ENCODE data around the gene TEX28.
"Not testable (repeated sequence)": the region's sequence is repeated elsewhere in the genome, so short reads cannot be mapped to it uniquely, and the experiment has no call there.

Gene TEX28, protein sequence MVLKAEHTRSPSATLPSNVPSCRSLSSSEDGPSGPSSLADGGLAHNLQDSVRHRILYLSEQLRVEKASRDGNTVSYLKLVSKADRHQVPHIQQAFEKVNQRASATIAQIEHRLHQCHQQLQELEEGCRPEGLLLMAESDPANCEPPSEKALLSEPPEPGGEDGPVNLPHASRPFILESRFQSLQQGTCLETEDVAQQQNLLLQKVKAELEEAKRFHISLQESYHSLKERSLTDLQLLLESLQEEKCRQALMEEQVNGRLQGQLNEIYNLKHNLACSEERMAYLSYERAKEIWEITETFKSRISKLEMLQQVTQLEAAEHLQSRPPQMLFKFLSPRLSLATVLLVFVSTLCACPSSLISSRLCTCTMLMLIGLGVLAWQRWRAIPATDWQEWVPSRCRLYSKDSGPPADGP

DNA sequence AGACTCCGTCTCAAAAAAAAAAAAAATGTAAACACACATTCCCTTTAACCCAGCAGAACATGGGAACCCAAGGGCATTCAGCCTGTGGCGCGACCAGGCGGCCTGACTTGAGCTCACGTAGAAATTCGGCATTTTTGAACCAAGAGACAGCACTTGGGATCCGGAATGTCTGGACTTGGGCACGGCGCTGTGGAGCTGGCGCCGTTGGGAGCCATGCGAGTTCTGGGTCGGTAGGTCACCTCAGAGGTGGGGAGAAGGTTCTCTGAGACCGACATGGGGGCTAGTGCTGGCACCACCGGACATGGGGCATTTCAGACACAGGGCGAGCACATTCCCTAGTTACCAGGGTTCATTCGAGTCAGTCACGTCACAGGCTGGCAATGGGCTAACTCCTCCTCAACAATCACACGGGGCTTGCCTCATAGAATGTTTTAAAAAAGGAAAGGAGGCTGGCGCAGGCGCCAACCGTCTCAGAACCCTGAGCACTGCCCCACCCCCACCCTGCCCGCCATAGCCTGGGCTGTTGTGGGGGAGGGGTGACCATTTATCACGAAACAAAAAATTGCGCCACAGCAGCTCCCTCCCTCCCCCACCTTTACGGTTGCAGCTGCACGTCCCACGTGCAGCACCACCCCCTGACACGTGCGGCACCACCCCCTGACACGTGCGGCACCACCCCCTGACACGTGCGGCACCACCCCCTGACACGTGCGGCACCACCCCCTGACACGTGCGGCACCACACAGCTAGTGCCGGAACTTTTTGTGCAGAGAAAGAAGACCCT is at the start of gene TEX28:
Gene TEX28 (minus strand): TSS at position 334 of the 784 bp plus-strand sequence. CDS start 3,007 bp downstream, outside the sequence.
- DNase-seq (ENCODE audit: low spot score) = no peak

DNA sequence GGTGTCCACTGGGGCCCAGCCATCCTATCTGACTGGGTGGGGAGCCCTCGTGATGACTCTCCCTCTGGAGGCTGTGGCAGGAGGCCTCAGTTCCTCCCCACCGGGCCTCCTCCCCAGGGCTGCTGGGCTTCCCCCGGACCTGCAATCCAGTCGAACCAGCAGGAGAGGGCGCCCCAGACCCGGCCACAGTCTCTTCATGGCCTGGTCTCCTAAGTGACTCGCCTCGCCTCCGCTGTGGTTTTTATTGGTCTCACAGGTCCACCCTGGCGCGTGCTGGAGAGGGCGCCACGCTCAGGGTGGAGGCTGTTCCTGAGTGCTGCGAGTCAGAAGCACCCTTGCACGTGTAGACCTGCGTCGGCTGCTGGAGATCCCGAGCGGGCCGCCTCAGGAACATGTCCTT is 48.7 kb upstream of the TEX28 start:
- not testable (repeated sequence) for DNase-seq (ENCODE audit: low spot score)

DNA sequence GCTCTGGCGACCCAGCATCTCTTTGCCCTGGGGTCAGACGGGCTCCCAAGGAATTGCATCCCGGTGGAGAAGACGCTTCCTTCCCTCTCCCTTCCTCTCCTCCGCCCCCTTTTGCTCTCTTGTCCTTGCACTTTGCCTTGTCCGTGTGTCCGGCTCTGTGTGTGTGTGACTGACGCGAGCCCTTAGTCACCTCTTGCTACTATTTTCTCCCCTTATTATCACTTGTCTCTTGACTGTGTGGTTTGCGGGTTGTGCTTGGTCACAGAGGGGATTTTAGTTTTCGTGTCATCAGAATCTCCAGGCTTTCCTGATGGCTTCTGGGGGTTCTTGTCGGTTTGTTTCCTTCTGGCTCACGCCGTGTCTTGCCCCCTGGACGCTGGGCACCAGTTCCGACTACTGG is 48.1 kb upstream of the TEX28 start:
- not testable (repeated sequence) for DNase-seq (ENCODE audit: low spot score)

DNA sequence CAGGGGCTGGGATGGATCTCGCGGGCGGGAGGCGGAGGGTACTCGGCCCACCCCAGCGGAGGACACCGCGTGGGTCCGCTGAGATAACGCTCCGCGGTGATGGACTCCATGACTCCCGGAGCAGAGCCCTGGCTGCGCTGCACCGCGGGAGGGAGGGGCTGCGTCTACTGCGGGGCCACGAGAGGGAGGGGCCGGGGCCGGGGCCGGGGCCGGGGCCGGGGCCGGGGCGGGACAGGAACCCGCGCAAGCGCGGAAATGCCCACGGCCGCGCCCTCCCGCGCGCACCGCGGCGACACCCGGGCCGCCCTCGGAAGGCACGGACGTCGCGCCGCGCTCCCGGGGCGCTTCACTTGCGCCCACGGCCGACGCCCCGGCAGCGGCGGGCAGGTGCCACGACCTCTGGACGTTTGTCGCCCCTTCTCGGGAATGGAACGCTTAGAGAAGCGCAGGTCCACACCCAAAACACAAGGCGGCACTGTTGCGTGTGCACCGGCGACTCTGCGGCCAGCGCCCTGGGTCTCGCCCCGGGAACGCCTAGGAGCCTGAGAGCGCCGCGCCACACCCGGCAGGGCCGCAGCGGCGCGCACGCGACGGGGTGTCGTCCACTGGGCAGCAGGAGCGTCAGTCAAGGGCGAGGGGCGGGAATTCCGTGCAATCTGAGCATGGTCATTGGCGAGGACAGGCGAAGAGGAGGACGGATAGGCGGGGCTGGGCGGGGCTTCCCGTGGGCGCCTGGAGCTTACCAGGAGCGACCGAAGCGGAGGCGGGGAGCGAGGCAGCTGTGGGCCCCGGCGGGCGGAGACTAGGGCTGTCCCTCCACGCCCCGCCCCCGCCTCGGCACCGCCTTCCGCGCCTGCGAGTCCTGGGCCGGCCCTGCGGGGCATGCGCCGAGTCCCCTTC is 46.7 kb upstream of the TEX28 start:
- not testable (repeated sequence) for DNase-seq (ENCODE audit: low spot score)

DNA sequence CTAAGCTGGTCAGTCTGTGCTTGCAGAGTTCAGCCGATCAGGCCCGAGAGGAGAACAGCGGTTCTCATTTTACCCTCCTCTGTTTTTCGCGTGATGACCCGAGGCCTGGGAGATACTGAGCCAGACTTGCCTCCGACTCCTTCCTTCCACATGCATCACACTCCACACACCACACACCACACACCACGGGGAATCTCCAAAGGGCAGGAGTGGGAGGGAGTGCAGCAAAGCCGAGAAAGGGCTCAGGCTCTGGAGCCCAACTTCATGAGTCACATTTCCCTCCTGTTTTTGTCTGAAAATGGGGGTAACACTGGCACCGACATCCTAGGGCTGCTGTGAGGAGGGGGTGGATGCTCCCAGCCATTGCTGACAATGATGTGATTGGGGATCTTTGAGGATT is 39.6 kb upstream of the TEX28 start:
- DNase-seq (ENCODE audit: low spot score) = no peak

DNA sequence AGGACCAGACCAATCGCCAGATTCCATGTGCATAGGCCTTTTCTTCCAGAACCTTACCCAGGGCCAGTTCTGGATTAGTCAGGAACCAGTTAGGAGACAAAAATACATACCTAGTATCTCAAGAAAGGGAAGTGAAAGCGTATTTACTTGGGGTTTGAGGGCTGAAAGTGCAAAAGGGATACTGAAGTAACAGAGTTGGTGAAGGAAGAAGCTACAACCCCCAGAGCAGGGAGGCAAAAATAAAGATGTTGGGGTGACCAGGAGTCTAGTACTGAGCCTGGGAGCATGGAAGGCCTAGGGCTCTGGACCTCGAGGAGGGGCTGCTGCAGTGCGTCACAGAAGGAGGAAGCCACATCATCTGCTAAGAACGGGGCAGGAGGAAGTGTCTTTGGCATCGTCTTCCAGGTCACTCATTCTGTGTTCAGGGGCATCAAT is 38.9 kb upstream of the TEX28 start:
- peak; percentile 26 for DNase-seq (ENCODE audit: low spot score)

DNA sequence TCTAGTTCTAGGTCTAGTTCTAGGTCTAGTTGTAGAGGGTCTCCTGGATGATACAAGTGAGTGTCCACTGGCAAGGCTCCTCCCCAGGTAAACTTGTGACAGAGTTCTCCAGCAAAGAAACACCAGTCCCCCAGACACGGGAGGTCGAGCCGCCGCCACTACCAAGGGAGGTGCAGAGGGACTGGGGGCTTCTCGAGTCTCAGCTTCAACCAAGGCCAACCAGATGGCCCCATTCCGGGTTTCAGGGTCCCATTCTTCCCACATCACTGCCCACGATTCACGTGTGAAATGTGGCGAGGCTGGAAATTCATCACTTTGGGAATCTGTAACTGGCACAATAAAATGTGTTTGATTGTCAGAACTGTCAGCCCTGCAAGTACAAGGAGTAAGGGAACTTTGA is 38.2 kb upstream of the TEX28 start:
- DNase-seq (ENCODE audit: low spot score) = no peak

DNA sequence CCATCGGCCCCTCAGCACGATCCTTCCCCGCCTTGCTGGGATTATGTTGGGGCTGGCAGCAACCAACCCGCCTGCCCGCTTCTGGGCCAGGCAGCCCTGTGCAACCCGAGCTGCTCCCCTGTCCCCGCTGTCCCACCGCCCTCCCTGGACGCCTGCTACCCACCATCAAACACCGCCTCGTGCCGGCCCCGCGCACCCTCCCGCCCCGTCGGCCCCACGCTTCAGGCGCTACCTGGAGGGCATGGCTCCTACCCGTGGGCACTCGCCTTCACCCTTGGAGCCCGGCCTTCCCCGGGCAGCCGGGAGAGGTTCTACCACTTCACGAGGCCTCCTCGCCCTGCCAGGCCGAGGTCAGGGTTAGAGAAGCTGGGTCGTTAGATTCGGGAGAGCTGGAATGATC is 37.6 kb upstream of the TEX28 start:
- DNase-seq (ENCODE audit: low spot score) = no peak

DNA sequence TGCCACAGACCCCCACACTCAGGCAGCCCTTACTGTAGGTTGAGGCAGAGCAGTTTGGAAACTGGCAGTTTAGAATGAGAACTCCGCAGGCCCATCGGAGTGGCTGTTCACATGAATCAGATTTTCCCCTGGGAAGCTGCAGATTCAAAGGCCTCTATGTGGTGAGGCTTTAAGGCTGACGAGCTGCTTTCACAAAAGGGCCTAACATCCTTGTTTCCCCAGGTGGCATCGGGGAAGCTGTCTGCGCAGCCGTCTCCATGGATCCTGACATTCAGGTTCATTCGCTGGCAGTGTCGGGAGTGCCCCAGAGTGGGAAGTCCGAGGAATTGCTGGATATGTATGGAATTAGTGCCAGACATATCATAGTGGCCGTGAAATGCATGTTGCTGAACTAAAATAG is 34.4 kb upstream of the TEX28 start:
- DNase-seq (ENCODE audit: low spot score) = no peak

DNA sequence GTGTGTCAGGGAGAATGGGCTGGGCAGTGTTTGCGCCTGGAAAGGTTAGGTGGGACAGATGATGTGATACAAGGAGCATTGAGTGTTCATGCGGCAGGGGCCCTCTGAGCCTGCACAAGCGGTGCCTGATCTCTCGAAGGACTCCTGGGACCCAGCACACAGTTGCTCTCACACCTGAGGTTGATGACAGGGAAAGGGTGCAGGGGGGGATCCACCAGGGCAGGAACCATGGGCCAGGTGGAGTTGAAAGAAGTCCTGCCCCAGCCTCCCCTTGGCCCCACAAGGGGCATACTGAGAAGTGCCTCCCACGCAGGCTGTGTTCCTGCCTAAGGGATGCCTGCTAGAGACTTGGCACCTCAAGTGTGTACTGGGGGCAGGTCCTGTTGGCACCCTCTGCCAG is 33.7 kb upstream of the TEX28 start:
- DNase-seq (ENCODE audit: low spot score) = no peak

DNA sequence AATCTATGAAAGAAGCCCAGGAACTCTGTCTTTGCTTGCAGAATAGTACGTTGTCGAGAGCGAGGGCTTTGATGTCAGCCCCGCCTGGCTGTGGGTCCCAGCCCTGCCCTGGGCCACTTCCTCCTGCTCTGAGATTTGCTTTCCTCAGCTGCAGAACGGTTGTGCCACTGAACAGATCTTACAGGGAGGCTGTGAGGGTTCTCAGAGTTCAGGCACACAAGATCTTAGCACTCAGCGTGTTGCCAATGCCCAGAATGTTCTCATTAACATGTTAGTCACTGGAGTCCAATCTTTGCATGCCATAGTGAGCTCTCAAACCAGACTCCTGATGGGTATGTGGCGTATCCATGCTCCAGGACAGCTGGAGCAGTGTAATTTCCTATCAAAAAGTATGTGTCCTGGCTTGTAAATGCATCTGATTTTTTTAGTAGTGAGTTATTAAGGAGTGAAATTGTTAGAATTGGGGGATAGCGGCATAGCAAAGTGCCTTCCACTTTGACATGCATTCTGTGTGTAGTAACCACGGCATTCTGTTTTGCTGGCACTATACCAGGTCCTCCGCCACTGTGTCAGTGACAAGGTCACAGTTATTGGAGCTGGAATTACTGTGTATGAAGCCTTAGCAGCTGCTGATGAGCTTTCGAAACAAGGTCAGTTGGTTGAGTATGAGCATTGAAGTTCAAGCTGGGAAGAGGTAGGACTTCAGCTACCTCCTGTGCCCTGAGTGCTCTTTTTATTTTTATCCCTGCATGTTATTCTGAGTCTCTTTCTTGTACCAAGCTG is 32.3 kb upstream of the TEX28 start:
- DNase-seq (ENCODE audit: low spot score) = no peak

DNA sequence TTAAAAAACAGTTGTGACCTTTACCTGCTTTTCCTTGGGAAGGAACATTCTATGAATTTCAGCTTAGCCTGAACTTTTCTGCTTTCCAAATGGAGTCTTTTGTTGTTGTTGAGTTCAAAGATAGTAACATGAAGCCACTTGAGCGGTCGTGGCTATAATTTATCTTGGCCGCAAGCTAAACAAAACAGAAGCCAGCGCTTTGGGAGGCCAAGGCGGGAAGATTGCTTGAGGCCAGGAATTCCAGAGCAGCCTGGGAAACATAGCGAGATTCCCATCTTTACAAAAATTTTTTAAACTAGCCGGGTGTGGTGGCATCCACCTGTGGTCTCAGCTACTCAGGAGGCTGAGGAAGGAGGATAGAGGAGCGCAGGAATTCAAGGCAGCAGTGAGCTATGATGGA is 30.6 kb upstream of the TEX28 start:
- DNase-seq (ENCODE audit: low spot score) = no peak

DNA sequence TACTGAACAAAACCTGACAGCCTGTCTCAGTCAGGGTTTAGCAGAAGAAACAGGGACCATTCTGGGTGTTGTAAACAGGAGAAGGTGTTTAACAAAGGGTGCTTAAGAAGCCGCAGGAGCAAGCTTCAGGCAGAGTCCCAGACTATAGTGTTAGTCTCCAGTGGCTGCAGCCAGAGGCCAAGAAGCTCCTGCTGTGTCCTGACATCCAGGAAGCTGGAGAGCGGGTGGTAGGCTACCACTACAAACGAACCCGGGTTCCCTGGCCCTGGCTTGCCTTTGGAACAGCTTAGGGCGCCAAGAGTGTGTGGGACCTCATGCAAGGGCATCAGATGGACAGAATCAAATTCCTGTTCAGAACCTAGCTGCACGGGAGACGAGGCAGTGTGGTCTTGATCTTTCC is 28.6 kb upstream of the TEX28 start:
- DNase-seq (ENCODE audit: low spot score) = no peak

DNA sequence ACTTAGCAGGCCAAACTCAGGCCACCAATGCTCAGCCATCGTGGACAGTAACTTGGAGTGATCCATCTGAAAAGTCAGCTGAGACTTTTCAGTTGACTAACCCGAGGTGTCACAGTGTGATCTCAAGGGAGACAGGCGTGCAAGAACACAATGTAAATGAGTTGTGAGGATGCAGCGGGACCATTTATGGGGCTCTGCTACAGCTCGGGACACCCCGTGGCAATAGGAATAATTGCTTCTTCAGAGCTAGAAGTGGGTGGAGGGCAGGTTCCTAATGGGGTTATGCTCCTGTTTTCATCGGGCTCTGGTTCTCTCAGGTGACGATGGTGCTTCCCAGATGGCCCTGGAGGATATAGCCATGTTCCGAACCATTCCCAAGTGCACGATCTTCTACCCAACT is 28.0 kb upstream of the TEX28 start:
- DNase-seq (ENCODE audit: low spot score) = no peak

DNA sequence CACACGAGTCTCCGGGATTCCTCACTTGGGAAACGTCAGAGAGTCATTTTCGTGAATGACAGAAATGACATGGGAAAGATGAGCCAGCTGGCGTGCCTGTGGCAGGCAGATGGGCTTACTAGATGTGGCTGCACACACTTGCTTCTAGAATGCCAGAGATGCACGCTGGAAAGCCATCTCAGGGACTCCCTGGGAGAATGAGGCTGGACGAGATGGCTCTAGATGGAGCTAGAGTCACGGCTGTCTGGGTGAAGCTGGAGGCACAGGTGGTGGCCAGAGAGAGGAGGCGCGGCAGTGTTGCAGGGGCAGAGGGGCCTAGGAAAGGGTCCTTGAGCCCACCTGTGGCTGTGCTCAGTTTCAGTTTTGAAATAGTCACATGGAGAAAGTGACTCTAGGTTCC is 26.7 kb upstream of the TEX28 start:
- no peak for DNase-seq (ENCODE audit: low spot score)

DNA sequence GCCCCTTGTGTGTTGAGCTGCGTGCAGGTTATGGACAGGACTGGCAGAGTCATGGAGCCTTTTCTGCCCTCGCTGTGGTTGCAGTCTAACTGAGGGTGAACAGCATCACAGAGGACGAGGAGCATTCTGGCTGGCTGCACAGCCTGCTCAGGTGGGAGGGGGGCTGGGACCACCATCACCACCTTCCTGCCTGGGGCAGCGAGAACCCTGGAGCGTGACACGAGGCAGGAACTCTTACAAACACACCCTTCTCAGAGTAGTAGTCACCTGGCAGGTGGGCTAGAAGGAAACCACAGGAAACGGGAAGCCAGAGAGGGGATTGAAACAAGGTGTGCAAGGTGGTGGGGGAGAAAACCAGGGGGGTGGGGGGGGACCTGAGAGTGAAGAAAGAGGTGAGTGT is 26.2 kb upstream of the TEX28 start:
- DNase-seq (ENCODE audit: low spot score) = no peak

DNA sequence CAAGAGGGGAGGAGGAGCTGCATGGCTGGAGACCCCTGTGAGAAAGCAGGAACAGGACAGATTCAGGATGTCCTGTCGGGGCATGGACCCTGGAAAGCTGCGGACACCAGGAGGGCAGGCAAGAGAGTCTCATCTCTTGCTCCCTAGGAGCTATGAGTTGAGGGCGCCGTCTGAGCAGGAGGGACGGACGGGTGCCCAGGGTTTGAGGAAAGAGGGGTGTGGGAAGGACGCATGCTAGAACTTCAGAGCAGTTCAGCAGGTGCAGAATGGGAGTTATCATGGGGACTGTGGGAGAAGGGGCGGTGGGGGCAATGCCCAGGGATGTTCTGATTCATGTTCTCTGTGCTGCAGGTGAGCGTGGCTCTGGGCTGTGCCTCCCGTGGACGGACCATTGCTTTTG is 25.5 kb upstream of the TEX28 start:
- no peak for DNase-seq (ENCODE audit: low spot score)

DNA sequence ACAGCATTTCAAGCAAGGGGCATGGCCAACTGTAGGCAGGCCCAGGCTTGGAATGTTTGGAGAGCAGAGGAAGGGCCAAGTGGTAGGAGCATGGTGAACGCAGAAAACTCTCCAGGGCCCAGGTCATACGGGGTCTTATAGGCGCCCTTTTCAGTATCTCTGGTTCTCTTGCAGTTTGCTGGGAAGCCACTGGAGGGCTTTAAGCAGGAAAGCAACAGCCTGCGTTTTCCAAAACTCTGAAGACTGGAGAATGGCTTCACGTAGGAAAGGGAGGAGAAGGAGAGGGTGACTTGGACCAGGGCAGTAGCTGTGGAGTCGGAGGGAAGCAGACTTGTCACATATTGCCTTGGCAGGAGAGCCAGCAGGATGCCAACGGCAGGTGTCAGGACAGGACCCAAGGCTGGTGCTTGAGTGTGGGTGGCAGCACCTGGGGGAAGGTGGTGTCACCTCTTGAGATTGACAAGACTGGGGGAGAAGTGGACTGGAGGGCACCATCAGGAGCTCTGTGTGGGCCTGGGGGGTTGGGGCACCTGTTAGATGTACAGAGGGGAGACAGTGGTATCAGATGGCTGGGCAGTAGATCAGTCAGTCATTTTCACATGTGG is 22.6 kb upstream of the TEX28 start:
- no peak for DNase-seq (ENCODE audit: low spot score)

DNA sequence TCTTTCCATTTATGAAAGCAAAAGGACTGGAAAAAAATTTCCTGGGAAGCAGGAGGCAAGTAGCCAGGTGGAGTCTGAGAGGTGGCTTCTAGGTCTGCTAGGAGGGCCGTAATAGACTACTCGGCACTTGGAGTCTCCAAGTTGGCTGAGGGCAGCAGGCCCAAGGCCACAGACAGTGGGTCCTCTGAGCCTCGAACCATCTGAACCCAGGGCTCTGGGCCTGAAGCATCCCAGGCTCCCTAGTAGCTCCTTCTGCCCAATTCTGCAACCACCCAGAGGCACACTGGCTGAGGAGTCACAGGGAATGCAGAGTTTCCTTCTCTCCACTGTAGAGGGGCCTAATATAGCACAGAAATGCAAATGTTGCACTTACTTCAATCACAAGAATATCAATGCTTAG is 20.5 kb upstream of the TEX28 start:
- DNase-seq (ENCODE audit: low spot score) = no peak

DNA sequence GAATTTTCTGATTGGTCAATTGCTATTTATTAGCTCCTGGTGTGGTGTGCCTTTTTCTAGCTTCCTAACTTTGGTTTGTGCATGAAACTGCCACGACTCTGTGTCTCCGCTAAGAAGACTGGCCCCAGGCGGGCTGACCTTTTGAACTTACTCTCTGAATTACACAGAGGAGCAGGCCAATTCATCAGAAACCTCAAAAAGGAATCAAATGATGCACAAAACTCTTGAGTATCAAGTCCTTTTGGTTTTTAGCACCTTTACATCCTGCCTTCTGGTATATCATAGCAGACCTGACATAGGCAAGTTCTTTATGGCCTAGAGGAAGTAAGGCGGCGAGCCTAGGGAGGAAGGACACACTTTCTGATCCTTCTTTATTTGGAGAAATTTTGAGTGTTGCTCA is 18.2 kb upstream of the TEX28 start:
- DNase-seq (ENCODE audit: low spot score) = no peak

DNA sequence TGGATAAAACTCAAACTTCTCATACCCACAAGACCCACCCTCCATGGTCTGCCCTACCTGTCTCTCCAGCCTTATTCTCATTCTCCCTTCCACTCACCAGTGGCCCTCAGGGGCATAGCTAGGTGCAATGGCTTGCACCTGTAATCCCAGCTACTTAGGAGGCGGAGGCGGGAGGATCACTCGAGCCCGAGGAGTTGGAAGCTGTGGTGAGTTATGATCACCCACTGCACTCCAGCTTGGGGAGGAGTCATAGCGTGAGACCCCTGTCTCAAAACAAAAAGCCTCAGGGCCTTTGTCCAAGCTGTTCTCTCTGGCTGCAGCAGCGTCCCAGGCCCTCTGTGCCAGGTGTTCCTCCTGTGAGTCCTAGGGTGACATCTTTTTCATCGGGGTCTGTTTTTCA is 17.2 kb upstream of the TEX28 start:
- DNase-seq (ENCODE audit: low spot score) = no peak

Data from germinal center (tissue), 1 donor.